ENCODE data around the gene EOLA2. TPM values are rescaled to one million over a fixed set of nuclear protein-coding genes. Genes with fewer than 3 reads are reported as not detected.

Gene EOLA2
- total RNA-seq, 1 experiment from 2014 or later, result 45.6 TPM

Other genes starting within 250 kb of the EOLA2 start
- not detected in 2 replicates for gene MAGEA11, start 226.4 kb downstream of the EOLA2 start, total RNA-seq (2014; rRNA removed; shearing (Covaris generic))
- gene HSFX1, start 164.4 kb downstream of the EOLA2 start, total RNA-seq (2014; rRNA removed; shearing (Covaris generic)), result 0.26 and 0.86 TPM in 2 replicates
- gene MAGEA9, start 156.6 kb downstream of the EOLA2 start, total RNA-seq (2014; rRNA removed; shearing (Covaris generic)), result not detected in 2 replicates
- gene MAGEA8, start 57.3 kb downstream of the EOLA2 start, total RNA-seq (2014; rRNA removed; shearing (Covaris generic)), result not detected in 2 replicates
- gene HSFX4, start 8.9 kb downstream of the EOLA2 start, total RNA-seq (2014; rRNA removed; shearing (Covaris generic)), result 0.47 TPM in 1 of 2 replicates, not detected in the other